GM12801 (cell line): Measurements from ENCODE around the gene NR2F2.

Experiments
- TF ChIP-seq, protein P1 (sequence below): IDR thresholded peaks from one replicate; pipeline ENCODE4 v1.5.1; 2011; ENCODE audit warnings: control low read depth; ENCODE audit not compliant: insufficient read length; ENCODE audit errors: extremely low read depth

NR2F2 gene

DNA sequence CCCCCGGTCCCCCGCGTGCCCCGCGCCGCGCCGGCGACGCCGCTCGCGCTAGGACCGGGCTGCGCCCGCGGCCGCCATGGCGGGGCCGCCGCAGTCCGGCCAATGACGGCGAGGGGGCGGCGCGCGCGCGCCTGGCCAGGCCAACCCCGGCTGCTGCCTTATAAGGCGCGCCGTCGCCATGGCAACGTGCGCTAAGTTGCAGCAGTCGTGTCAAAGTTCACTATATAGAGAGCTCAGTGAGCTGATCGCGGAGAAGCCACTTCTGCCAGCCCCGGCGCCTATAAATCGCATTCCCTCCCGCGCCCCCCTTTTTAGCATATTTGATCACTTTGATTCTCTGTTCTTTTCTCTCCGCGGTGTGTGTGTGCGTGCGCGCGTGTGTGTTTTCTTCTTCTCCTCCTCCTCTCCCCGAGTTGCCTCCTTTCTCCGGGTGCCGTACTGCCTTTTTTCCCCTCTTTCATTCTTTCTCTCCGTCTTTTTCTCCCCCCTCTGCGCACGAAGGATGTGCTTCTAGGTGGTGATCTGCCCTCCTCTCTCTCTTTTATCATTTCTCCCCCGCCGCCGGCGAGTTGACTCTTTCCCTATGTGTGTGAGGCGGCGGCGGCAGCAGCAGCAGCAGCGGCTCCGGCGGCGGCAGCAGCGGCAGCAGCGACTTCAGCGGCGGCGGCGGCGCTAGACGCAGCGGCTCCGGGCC, at the start of gene NR2F2:
TSS of gene NR2F2 (plus strand) at position 251 of the 694 bp plus-strand sequence. CDS start 1,406 bp downstream, outside the sequence.
- TF ChIP-seq, protein P1, sequence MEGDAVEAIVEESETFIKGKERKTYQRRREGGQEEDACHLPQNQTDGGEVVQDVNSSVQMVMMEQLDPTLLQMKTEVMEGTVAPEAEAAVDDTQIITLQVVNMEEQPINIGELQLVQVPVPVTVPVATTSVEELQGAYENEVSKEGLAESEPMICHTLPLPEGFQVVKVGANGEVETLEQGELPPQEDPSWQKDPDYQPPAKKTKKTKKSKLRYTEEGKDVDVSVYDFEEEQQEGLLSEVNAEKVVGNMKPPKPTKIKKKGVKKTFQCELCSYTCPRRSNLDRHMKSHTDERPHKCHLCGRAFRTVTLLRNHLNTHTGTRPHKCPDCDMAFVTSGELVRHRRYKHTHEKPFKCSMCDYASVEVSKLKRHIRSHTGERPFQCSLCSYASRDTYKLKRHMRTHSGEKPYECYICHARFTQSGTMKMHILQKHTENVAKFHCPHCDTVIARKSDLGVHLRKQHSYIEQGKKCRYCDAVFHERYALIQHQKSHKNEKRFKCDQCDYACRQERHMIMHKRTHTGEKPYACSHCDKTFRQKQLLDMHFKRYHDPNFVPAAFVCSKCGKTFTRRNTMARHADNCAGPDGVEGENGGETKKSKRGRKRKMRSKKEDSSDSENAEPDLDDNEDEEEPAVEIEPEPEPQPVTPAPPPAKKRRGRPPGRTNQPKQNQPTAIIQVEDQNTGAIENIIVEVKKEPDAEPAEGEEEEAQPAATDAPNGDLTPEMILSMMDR: no peak

DNA sequence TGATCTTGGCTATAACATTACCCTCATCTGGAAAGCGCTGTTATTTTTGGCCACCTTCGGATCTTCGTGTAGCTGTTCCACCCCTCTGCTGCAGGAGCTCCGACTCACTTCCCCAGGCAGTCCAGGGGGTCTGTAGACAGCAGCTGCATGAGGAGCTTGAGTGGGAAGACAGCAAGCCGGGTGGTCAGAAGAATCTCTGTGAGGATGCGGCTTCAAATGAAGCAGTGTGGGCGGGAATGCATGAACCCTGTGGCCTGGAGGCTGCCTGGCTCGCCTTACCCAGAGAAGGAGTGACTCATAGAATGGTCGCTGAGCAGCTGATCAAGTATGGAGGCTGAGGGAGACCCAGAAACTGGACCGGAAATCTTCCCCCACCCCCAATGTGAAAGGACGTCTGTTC, 45.2 kb upstream of the NR2F2 start:
- TF ChIP-seq, protein P1: no peak

DNA sequence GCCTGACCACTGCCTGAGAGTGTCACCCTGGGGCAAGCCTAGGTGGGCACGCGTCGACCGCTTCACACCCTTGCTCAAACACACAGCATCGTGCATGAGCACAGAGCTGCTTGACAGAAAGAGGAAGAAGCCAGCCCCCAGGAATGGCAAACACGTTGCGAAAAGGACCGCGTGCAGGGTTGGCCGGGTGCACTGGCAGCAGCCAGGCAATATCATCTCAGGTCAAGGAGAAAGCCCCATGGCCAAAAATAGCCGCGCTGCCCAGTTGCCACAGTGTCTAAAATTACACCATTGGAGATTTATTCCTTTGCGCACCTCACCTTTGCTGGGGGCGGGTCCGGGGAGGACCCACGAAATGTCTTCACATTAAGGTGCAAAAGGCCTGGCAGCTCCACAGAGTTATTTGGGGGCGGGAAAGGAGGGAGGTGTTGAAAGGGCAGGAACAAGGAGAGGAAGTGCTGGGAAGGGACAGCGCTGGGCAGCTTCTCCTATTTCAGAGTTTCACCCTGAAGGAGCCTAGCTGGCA, 44.7 kb upstream of the NR2F2 start:
- TF ChIP-seq, protein P1: no peak

DNA sequence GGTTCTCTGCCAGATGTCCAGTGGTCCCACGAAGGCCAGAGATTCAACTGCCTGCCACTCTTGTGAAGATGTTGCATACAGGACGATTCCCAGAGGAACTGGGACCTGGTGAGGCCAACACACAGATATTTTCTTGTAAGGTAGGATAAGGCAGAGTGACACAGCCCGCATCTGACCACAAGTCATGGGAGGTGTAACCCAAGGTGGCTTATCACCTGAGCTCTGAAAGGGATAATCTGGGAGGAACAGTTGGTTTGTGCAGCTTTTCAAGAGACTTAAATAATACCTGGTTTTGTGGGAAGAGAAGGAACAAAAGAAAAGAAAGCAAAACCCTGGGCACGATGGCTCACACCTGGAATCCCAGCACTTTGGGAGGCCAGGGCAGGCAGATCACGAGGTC, 39.8 kb upstream of the NR2F2 start:
- TF ChIP-seq, protein P1: no peak

DNA sequence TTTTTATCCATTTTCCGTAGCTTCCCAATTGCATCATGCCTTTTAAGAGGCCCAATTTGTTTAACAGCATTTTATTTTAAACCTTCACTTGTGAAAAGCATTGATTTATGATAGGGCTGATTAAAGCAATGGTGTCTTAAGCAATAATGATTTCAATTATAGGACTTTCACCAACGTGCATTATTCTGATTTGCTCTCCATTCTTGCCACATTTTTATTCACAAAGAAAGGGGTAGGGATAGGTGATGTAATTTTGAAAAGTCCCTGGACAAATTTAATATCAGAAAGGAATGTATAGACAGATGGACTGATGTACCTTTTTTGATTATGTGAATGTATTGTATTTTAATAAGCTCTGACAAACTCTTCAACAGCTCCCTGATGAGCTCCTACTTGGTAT, 37.9 kb upstream of the NR2F2 start:
- TF ChIP-seq, protein P1: no peak

DNA sequence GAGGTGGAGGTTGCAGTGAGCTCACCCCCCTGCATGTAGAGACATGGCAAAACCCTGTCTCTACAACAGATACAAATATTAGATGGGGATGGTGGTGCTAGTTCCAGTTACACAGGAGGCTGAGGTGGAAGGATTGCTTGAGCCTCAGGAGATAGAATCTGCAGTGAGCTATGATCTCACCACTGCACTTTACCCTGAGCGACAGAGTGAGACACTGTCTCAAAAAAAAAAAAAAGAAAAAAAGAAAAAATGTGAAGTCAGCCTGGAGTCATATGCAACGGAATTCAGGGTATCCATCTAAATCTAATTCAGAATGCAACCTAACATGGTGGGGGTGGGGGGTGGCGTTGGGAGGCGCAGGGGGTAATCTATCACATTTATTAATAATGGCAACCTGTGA, 37.1 kb upstream of the NR2F2 start:
- TF ChIP-seq, protein P1: no peak

DNA sequence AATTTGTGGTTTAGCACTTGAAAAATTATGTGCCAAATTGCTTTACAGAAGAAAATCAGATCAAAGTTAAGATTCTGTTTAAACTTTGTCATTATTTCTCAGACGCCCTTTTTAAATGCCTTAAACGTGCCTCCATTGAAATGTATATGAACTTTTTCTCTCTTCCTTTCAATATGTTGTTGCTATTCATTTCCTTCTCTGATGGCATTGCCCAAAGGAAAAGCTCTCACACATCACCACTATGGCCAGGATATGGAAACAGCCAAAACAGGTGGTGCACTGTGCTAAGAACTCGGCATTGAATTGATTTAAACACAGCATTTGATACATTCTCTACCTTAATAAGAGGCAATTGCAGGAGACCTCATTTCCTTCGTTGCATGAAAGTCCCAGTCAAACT, 35.7 kb upstream of the NR2F2 start:
- TF ChIP-seq, protein P1: no peak
